Kidney (tissue), 14 donors: Measurements from ENCODE around the gene SMYD3. TPM values are rescaled to one million over a fixed set of nuclear protein-coding genes. Genes with fewer than 3 reads are reported as not detected.

Experiments
- DNase-seq, 5 donors: peaks; one replicate each; pipeline ENCODE4 v3.0.0-alpha.2; 2013 to 2020
- FAIRE-seq: peaks from 2 replicates; lab custom pipeline; 2012; peaks lifted over from hg19 to GRCh38; lab: Jason Lieb, UNC
- H3K27ac ChIP-seq, 2 donors: one replicate each; pipeline ENCODE4 v1.7.0; 2013; ENCODE audit warnings: low read depth in 2 of 2, low read length in 2 of 2, inconsistent platforms in 1 of 2
- H3K27me3 ChIP-seq: one replicate; pipeline ENCODE4 v1.7.1; 2013; ENCODE audit warnings: low read length, inconsistent platforms; ENCODE audit not compliant: control insufficient read depth, insufficient read depth
- H3K36me3 ChIP-seq, 3 donors: one replicate each; pipeline versions ENCODE4 v1.7.0 to v1.7.1; 2013; ENCODE audit warnings: low read length in 3 of 3, control low read depth in 1 of 3, inconsistent platforms in 1 of 3; ENCODE audit not compliant: insufficient read depth in 3 of 3, control insufficient read depth in 2 of 3
- H3K4me1 ChIP-seq, 3 donors: one replicate each; pipeline versions ENCODE4 v1.7.0 to v1.7.1; 2013; ENCODE audit warnings: low read length in 3 of 3, inconsistent platforms in 1 of 3, low read depth in 1 of 3; ENCODE audit not compliant: control insufficient read depth in 2 of 3, insufficient read depth in 2 of 3
- H3K4me3 ChIP-seq, 3 donors: one replicate each; pipeline versions ENCODE4 v1.7.0 to v1.8.1; 2013; ENCODE audit warnings: low read length in 3 of 3, control low read depth in 1 of 3, inconsistent platforms in 1 of 3
- H3K9ac ChIP-seq, 3 donors: one replicate each; pipeline versions ENCODE4 v1.7.0 to v1.7.1; 2013; ENCODE audit warnings: low read length in 3 of 3, control low read depth in 1 of 3, inconsistent platforms in 1 of 3
- H3K9me3 ChIP-seq, 3 donors: one replicate each; pipeline versions ENCODE4 v1.7.0 to v1.7.1; 2013; ENCODE audit warnings: low read length in 3 of 3, control low read depth in 1 of 3, inconsistent platforms in 1 of 3; ENCODE audit not compliant: control insufficient read depth in 2 of 3, insufficient read depth in 1 of 3
- CTCF ChIP-seq: IDR thresholded peaks from 3 replicates; pipeline ENCODE4 v1.5.1; 2012; ENCODE audit warnings: mild to moderate bottlenecking, moderate library complexity, borderline replicate concordance; ENCODE audit not compliant: insufficient read depth; ENCODE audit errors: extremely low read depth
- intact Hi-C: fragments of 100-400 bp; cut with DNase I; formaldehyde crosslinking; loops from one replicate; pipeline ENCODE4 v1.11.1; 2022
- polyA plus RNA-seq: library from polyadenylated mRNA; stranded (reverse); fragments of 350-450 nt; fragmentation: Illumina TruSeq; extraction: RNeasy Lipid Tissue Mini Kit (QIAGEN cat#74804); gene quantifications from one replicate; pipeline ENCODE4 v1.2.3, GENCODE V29; 2014; ENCODE audit warnings: low read depth, low replicate concordance; ENCODE audit not compliant: insufficient read depth
- total RNA-seq: library from RNA; stranded (reverse); fragmentation: NEBNext Ultra II Directional; extraction: Animal tissue kit (Norgen Biotek cat#: 25700); gene quantifications from one replicate; pipeline ENCODE4 v1.2.1, GENCODE V29; 2021
- donor health status: control.
- donor health status: control.
- donor health status: control.
- donor health status: control.
- donor health status: control.
- donor health status: DM: yes; HTN: yes; CAD: no.
- donor health status: Normal renal cell carcinoma (clear cell type).

Gene SMYD3
- total and polyA plus RNA-seq, 2 donors from 2014 or later = 23.3 to 23.9 TPM

- DNase-seq (peak in 1 of 5 donors; percentile 66), FAIRE-seq (no peak)
- no peak overlapping the region for H3K27ac ChIP-seq
- no peaks in the 10 kb centered on the region for H3K36me3 ChIP-seq
- no peaks in the 10 kb centered on the region for H3K27me3 ChIP-seq
- no peak overlapping the region for H3K9ac ChIP-seq
- intact Hi-C loops = no loop called here
- H3K4me3 ChIP-seq = no peak overlapping the region
- H3K4me1 ChIP-seq = peaks cover 0 to 5% (median 0%) of the 10 kb centered on the region in 3 donors
- H3K9me3 ChIP-seq = no peaks in the 10 kb centered on the region
- no peak for TF ChIP-seq CTCF
These were observed 2.0 kb upstream of the SMYD3 start for GRCh38 chr1:246508897-246509688.

DNA sequence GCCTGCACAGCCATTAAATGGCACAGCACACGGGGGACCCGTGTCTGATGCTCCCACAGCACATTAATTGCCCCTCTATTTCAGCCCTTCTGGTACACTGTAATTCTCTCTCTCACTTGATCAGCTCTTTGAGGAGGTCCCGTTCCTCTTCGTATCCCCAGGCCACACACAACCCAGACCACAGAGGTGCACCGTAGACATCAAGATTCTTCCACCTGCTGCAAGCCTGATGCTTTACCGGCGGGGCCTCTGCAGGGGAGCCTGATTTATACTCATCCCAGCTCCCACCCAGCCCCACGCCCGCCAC is 759 bp downstream of the SMYD3 start:
- Histone ChIP-seq H3K27me3 (no peaks in the 10 kb centered on the region), H3K9ac (peak overlapping the region; percentile 3 to 55 (median 23)), H3K9me3 (no peaks in the 10 kb centered on the region), H3K36me3 (no peaks in the 10 kb centered on the region), H3K4me1 (peaks cover 0 to 5% (median 0%) of the 10 kb centered on the region in 3 donors), H3K27ac (no peak overlapping the region), H3K4me3 (peak overlapping the region; percentile 37 to 92 (median 87))
- no peak for TF ChIP-seq CTCF
- intact Hi-C loops = no loop called here
- DNase-seq (peak in 1 of 5 donors; percentile 15), FAIRE-seq (no peak)

DNA sequence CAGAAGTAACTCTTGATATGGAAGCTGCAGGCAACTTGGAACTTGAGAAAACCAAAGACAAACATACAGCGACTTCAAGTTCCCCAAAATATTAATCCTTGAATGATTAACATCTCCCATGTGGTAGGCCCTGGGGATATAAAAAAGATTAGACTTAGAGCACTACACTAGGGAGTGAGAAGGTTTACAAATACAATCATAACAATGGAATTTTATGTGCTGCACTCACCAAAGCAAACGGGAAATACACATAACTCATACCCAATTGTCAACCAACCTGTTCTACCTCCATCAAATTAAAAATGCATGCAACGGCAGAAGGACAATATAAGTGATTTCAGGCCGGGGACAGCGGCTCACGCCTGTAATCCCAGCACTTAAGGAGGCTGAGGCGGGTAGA is 3.7 kb downstream of the SMYD3 start:
- no peak for FAIRE-seq
- H3K9me3 ChIP-seq = no peaks in the 10 kb centered on the region
- TF ChIP-seq CTCF = no peak
- H3K9ac ChIP-seq = no peak overlapping the region
- intact Hi-C loops = no loop called here
- DNase-seq = no peak
- no peaks in the 10 kb centered on the region for H3K36me3 ChIP-seq
- H3K4me1 ChIP-seq = peaks cover 0 to 5% (median 0%) of the 10 kb centered on the region in 3 donors
- no peak overlapping the region for H3K27ac ChIP-seq
- H3K4me3 ChIP-seq = no peak overlapping the region
- H3K27me3 ChIP-seq = no peaks in the 10 kb centered on the region
